ENCODE data around the gene GRID2IP.

DNA sequence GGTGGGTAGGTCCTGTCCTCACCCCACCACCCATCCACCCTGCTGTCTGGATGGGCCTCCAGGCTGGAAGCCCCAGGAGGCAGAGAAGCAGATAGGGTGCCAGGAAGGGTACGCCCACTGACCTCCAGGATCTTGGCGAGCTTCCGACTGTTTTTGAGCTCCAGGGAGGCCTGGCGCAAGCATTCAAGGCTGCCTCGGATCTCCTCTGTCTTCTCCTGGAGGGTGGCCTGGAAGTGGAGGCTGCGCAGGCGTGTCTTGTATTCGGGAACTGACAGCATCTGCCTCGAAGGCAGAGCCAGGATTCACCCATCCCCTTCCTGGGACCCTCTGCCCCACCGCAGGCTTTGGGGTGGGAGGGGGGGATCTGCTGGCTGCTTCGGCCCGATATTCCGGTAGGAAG is 48.4 kb downstream of the GRID2IP start:
- TF ChIP-seq, protein P1, sequence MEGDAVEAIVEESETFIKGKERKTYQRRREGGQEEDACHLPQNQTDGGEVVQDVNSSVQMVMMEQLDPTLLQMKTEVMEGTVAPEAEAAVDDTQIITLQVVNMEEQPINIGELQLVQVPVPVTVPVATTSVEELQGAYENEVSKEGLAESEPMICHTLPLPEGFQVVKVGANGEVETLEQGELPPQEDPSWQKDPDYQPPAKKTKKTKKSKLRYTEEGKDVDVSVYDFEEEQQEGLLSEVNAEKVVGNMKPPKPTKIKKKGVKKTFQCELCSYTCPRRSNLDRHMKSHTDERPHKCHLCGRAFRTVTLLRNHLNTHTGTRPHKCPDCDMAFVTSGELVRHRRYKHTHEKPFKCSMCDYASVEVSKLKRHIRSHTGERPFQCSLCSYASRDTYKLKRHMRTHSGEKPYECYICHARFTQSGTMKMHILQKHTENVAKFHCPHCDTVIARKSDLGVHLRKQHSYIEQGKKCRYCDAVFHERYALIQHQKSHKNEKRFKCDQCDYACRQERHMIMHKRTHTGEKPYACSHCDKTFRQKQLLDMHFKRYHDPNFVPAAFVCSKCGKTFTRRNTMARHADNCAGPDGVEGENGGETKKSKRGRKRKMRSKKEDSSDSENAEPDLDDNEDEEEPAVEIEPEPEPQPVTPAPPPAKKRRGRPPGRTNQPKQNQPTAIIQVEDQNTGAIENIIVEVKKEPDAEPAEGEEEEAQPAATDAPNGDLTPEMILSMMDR (IDR thresholded peaks at IDR 0.05) = no peak
- no peak for TF ChIP-seq POLR2A (IDR thresholded peaks at IDR 0.05)

All from sigmoid colon (tissue), 3 donors.